Endothelial cell of umbilical vein (primary cell): ENCODE results near the gene EXOSC9. TPM values are rescaled to one million over a fixed set of nuclear protein-coding genes. Genes with fewer than 3 reads are reported as not detected.

Experiments
- BruUV-seq: library from RNA; stranded (reverse); fragments of 400-500 nt; replicated peaks from 2 replicates; lab custom pipeline; 2021; lab: Mats Ljungman, UMichigan
- CTCF ChIA-PET: fragments of 300-600, 350-600 bp; sonication (Branson Sonifier 250); formaldehyde crosslinking; loops from one replicate; lab custom pipeline; 2021; ENCODE audit warnings: antibody characterized with exemption, inconsistent platforms; lab: Charles Lee
- POLR2A ChIA-PET: fragments of 300-600, 350-600 bp; sonication (Branson Sonifier 250); formaldehyde crosslinking; loops from one replicate; lab custom pipeline; 2021; ENCODE audit warnings: antibody characterized with exemption, inconsistent platforms; lab: Charles Lee
- DNase-seq: peaks from one replicate; pipeline ENCODE4 v3.0.0-alpha.2; 2011; ENCODE audit warnings: low read depth, low spot score
- FAIRE-seq: peaks from 2 replicates; lab custom pipeline; 2011; peaks lifted over from hg19 to GRCh38; lab: Jason Lieb, UNC
- H2AFZ ChIP-seq: 2 replicates; pipeline ENCODE4 v1.6.0; 2012; ENCODE audit warnings: low read depth, low read length, control low read depth, inconsistent platforms
- H3K27ac ChIP-seq: 2 replicates; pipeline ENCODE4 v1.5.1; 2011; ENCODE audit warnings: low read depth, mild to moderate bottlenecking, control low read depth, low read length, moderate library complexity; ENCODE audit not compliant: insufficient read depth
- H3K27me3 ChIP-seq, 2 experiments: 2 replicates each; pipeline versions ENCODE4 v1.6.0 to v1.6.1; 2011; ENCODE audit warnings: low read length in 2 of 2, mixed read lengths in 1 of 2; ENCODE audit not compliant: control insufficient read depth in 2 of 2, insufficient read depth in 2 of 2
- H3K36me3 ChIP-seq, 2 experiments: 2 replicates in 1 of 2; 3 replicates in 1 of 2; pipeline ENCODE4 v1.5.1; 2011; ENCODE audit warnings: low read length in 2 of 2, mild to moderate bottlenecking in 1 of 2, moderate library complexity in 1 of 2; ENCODE audit not compliant: control insufficient read depth in 2 of 2, insufficient read depth in 2 of 2; ENCODE audit errors: extremely low read depth in 1 of 2
- H3K4me1 ChIP-seq: 3 replicates; pipeline ENCODE4 v1.5.1; 2011; ENCODE audit warnings: mild to moderate bottlenecking, low read length; ENCODE audit not compliant: control insufficient read depth, insufficient read depth; ENCODE audit errors: extremely low read depth
- H3K4me2 ChIP-seq: 2 replicates; pipeline ENCODE4 v1.6.1; 2011; ENCODE audit warnings: low read length, control low read depth, mixed read lengths; ENCODE audit not compliant: insufficient read depth
- H3K4me3 ChIP-seq, 3 experiments: fragments of 200-600 bp in 1 of 3; sonication (generic), shearing (Covaris generic) in 1 of 3; replicated peaks in 1 of 3; 2 replicates each; pipeline ENCODE4 v1.5.1; 2011 to 2016; ENCODE audit warnings: control low read depth in 3 of 3, low read length in 3 of 3, mild to moderate bottlenecking in 2 of 3, inconsistent platforms in 1 of 3, low read depth in 1 of 3, moderate library complexity in 1 of 3; ENCODE audit not compliant: insufficient read depth in 1 of 3
- H3K79me2 ChIP-seq: 2 replicates; pipeline ENCODE4 v1.6.0; 2012; ENCODE audit warnings: low read length, inconsistent platforms; ENCODE audit not compliant: control insufficient read depth, insufficient read depth
- H3K9ac ChIP-seq: replicated peaks from 2 replicates; pipeline ENCODE3; 2011; ENCODE audit warnings: low read length, control low read depth; ENCODE audit not compliant: insufficient read depth; ENCODE audit errors: extremely low read depth
- H3K9me1 ChIP-seq: replicated peaks from 3 replicates; pipeline ENCODE4 v1.6.0; 2011; ENCODE audit warnings: mild to moderate bottlenecking, low read length; ENCODE audit not compliant: control insufficient read depth, insufficient read depth; ENCODE audit errors: extremely low read depth
- H3K9me3 ChIP-seq: replicated peaks from 2 replicates; pipeline ENCODE4 v1.5.1; 2012; ENCODE audit warnings: low read length, inconsistent platforms; ENCODE audit not compliant: control insufficient read depth, insufficient read depth
- H4K20me1 ChIP-seq: replicated peaks from 2 replicates; pipeline ENCODE3; 2011; ENCODE audit warnings: mild to moderate bottlenecking, low read length; ENCODE audit not compliant: control insufficient read depth, insufficient read depth; ENCODE audit errors: extremely low read depth
- EZH2 ChIP-seq: IDR thresholded peaks from 2 replicates; pipeline ENCODE4 v1.6.1; 2012; ENCODE audit warnings: borderline replicate concordance, low read depth, mild to moderate bottlenecking, moderate library complexity, low read length, inconsistent platforms; ENCODE audit not compliant: severe bottlenecking
- GATA2 ChIP-seq: IDR thresholded peaks from 2 replicates; pipeline ENCODE4 v1.7.0; 2011; ENCODE audit warnings: low read depth, mild to moderate bottlenecking, moderate library complexity, mixed read lengths, low read length; ENCODE audit not compliant: insufficient read length, insufficient read depth
- JUN ChIP-seq: IDR thresholded peaks from 2 replicates; pipeline ENCODE4 v1.6.1; 2011; ENCODE audit warnings: borderline replicate concordance, low read depth; ENCODE audit not compliant: insufficient read length, insufficient read depth
- MYC ChIP-seq: IDR thresholded peaks from one replicate; pipeline ENCODE4 v1.6.1; 2011; ENCODE audit warnings: mild to moderate bottlenecking, low read depth, low read length
- POLR2A ChIP-seq: IDR thresholded peaks from 2 replicates; pipeline ENCODE4 v1.6.1; 2012; ENCODE audit warnings: low read depth, mild to moderate bottlenecking, control low read depth, low read length
- POLR2AphosphoS5 ChIP-seq: IDR thresholded peaks from 2 replicates; pipeline ENCODE4 v1.6.1; 2012; ENCODE audit warnings: low read depth, mild to moderate bottlenecking, control low read depth, low read length, moderate library complexity; ENCODE audit not compliant: insufficient read depth
- dilution Hi-C: fragments of 300-500 bp; cut with MboI; formaldehyde crosslinking; loops from one replicate; pipeline ENCODE4 v1.15.0; 2019; ENCODE audit warnings: low sequenced_read_pairs; ENCODE audit not compliant: extremely low pct_ligation_motif_present
- intact Hi-C: fragments of 100-400 bp; cut with micrococcal nuclease; formaldehyde crosslinking; loops from one replicate; pipeline ENCODE4 v1.10.0; 2022
- polyA plus RNA-seq, 4 experiments: library from polyadenylated mRNA; depleted of rRNA in 3 of 4; stranded (reverse) in 3 of 4; unstranded in 1 of 4; fragments of >200 nt; gene quantifications; 2 replicates each; pipeline versions ENCODE4 v1.2.1 to v1.2.3, GENCODE V29; 2011 to 2012; ENCODE audit warnings: missing spikeins in 1 of 4
- total RNA-seq: library from RNA; stranded (reverse); gene quantifications from 2 replicates; pipeline ENCODE4 v1.2.3, GENCODE V29; 2021
- TF ChIP-seq, protein P1 (sequence below), 2 donors: IDR thresholded peaks; 1 replicate in 1 of 2; 2 replicates in 1 of 2; pipeline ENCODE4 v1.5.1; 2011; ENCODE audit warnings: low read length in 2 of 2, mild to moderate bottlenecking in 2 of 2, moderate library complexity in 2 of 2, control low read depth in 1 of 2, inconsistent platforms in 1 of 2, low read depth in 1 of 2; ENCODE audit not compliant: insufficient read depth in 1 of 2; ENCODE audit errors: extremely low read depth in 1 of 2
- TF ChIP-seq, protein P2 (sequence below): IDR thresholded peaks from 2 replicates; pipeline ENCODE4 v1.6.1; 2011; ENCODE audit not compliant: insufficient read depth, insufficient read length

EXOSC9 gene
- total and polyA plus RNA-seq, 2 donors (not counting 3 experiments of a cell fraction or from before 2014, with no cell fraction given), result 19.0 to 46.3 TPM

GRCh38 chr4:121789455-121789854, 11.7 kb upstream of the EXOSC9 start:
- TF ChIP-seq POLR2AphosphoS5, result no peak
- TF ChIP-seq, protein P1, sequence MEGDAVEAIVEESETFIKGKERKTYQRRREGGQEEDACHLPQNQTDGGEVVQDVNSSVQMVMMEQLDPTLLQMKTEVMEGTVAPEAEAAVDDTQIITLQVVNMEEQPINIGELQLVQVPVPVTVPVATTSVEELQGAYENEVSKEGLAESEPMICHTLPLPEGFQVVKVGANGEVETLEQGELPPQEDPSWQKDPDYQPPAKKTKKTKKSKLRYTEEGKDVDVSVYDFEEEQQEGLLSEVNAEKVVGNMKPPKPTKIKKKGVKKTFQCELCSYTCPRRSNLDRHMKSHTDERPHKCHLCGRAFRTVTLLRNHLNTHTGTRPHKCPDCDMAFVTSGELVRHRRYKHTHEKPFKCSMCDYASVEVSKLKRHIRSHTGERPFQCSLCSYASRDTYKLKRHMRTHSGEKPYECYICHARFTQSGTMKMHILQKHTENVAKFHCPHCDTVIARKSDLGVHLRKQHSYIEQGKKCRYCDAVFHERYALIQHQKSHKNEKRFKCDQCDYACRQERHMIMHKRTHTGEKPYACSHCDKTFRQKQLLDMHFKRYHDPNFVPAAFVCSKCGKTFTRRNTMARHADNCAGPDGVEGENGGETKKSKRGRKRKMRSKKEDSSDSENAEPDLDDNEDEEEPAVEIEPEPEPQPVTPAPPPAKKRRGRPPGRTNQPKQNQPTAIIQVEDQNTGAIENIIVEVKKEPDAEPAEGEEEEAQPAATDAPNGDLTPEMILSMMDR (IDR thresholded peaks at IDR 0.05; ENCODE audit: extremely low read depth in 1 of 2, insufficient read depth in 1 of 2, low read depth in 1 of 2, low read length in 2 of 2), result no peak
- no peak for TF ChIP-seq EZH2
- TF ChIP-seq POLR2A, result no peak
- no peak for TF ChIP-seq JUN
- TF ChIP-seq, protein P2, sequence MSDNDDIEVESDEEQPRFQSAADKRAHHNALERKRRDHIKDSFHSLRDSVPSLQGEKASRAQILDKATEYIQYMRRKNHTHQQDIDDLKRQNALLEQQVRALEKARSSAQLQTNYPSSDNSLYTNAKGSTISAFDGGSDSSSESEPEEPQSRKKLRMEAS, result no peak
- no peak for TF ChIP-seq MYC
- TF ChIP-seq GATA2, result no peak
- no TSS peak for BruUV-seq
- ChIA-PET POLR2A (interaction anchor here (0.8 to 1.0 kb wide), 3 partner anchors 12 to 94 kb away, joined by 3 to 4 read pairs (median 3); partner anchors contain the start of genes ANXA5 and EXOSC9), CTCF (interaction anchor here (0.7 to 1.7 kb wide), 8 partner anchors 10 to 64 kb away, joined by 3 to 10 read pairs (median 4); partner anchors contain the start of genes EXOSC9 and SMIM43)
- Histone ChIP-seq H3K79me2 (no peaks in the 10 kb centered on the region), H3K4me1 (peaks cover 21% of the 10 kb centered on the region), H3K27me3 (no peaks in the 10 kb centered on the region), H3K9ac (peak overlapping the region; percentile 48), H3K36me3 (no peaks in the 10 kb centered on the region), H3K4me2 (peak overlapping the region; percentile 72), H4K20me1 (no peaks in the 10 kb centered on the region), H3K9me3 (no peaks in the 10 kb centered on the region), H3K9me1 (no peaks in the 10 kb centered on the region), H3K27ac (peak overlapping the region; percentile 61), H2AFZ (no peak overlapping the region), H3K4me3 (peak overlapping the region in 1 of 3 experiments; percentile 29)
- FAIRE-seq (no peak), DNase-seq (no peak)
- intact Hi-C loops (no loop called here), dilution Hi-C loops (no loop called here)
